Spinal cord (tissue), 10 donors: ENCODE results near the gene CCIN. TPM values are rescaled to one million over a fixed set of nuclear protein-coding genes. Genes with fewer than 3 reads are reported as not detected.

Source experiments
- DNase-seq, 6 donors: peaks; one replicate each; pipeline versions ENCODE4 v3.0.0 to v3.0.0-alpha.2; 2013 to 2015; ENCODE audit warnings: low spot score in 6 of 6, low read depth in 4 of 6
- H3K27ac ChIP-seq: one replicate; pipeline ENCODE4 v1.5.1; 2013; ENCODE audit warnings: low read depth, low read length, control low read depth
- H3K27me3 ChIP-seq: one replicate; pipeline ENCODE4 v1.6.1; 2013; ENCODE audit warnings: low read length; ENCODE audit not compliant: control insufficient read depth, insufficient read depth
- H3K36me3 ChIP-seq: one replicate; pipeline ENCODE4 v1.6.1; 2013; ENCODE audit warnings: low read length; ENCODE audit not compliant: control insufficient read depth, insufficient read depth
- H3K4me1 ChIP-seq: one replicate; pipeline ENCODE4 v1.6.1; 2013; ENCODE audit warnings: low read length; ENCODE audit not compliant: control insufficient read depth, insufficient read depth
- H3K4me3 ChIP-seq: one replicate; pipeline ENCODE4 v1.5.1; 2013; ENCODE audit warnings: low read depth, low read length, control low read depth
- H3K9me3 ChIP-seq: one replicate; pipeline ENCODE4 v1.6.1; 2013; ENCODE audit warnings: low read length; ENCODE audit not compliant: control insufficient read depth, insufficient read depth
- WGBS: methylation state at CpG from one replicate; pipeline ENCODE4 v1.1.5; 2013; ENCODE audit warnings: missing lambda C conversion rate; ENCODE audit not compliant: insufficient coverage; 5-methylcytosine and 5-hydroxymethylcytosine counted together
- long read RNA-seq, 4 donors: transcript quantifications; one replicate each; lab custom pipeline, GENCODE V29; 2026
- polyA plus RNA-seq, 2 donors: library from polyadenylated mRNA; unstranded; fragments of 120-200 nt; gene quantifications; one replicate each; pipeline ENCODE4 v1.2.1, GENCODE V29; 2013; ENCODE audit not compliant: insufficient read length in 2 of 2
- total RNA-seq, 2 donors: library from RNA; depleted of rRNA in 1 of 2; stranded (reverse); fragments of 120-200 nt in 1 of 2; fragments of >200 nt in 1 of 2; gene quantifications; one replicate each; pipeline versions ENCODE4 v1.2.3 to v1.2.4, GENCODE V29; 2013 to 2014
- donor health status: healthy.

CCIN gene
- total RNA-seq (under 1 TPM; 0.40 to 0.50 TPM), polyA plus RNA-seq (under 1 TPM; 0.35 to 0.41 TPM)
- long read RNA-seq, donor 1 = 0 reads
- long read RNA-seq, donor 2, partial matches to known transcripts = 0 of 1 reads
- long read RNA-seq, donor 2, other reads (novel, unspliced or antisense) = 0 of 1 reads
- long read RNA-seq, donor 3 = 0 reads
- long read RNA-seq, donor 4 = 0 reads

DNA sequence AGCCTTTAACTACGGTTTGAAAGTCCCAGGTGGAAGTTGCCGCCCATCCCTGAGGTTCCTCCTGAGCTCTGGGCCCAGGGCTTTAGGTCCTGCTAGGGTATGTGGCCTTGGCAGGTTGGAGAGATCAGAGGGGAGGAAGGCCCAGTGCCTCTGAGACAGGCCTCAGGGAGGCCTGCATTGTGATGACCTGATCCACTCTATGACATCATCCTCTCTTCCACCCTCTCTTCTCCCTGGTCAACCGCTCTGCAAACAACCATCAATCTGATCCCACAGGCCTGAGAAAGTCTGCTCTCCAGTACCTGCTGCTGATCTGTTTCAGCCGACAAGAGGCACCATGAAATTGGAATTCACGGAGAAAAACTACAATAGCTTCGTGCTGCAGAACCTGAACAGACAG lies at the start of gene CCIN:
TSS of gene CCIN (plus strand) at position 223 of the 400 bp plus-strand sequence. CDS start at position 338, 115 bp downstream.
- Histone ChIP-seq H3K4me3 (no peak within 1 kb of the TSS), H3K4me1 (peaks cover 27% of the 10 kb centered on the region), H3K27ac (no peak within 1 kb of the TSS), H3K36me3 (no peaks in the 10 kb centered on the region), H3K9me3 (no peaks in the 10 kb centered on the region), H3K27me3 (no peaks in the 10 kb centered on the region)
- no peak for DNase-seq
- WGBS = 85% methylated on average over 6 of the region's 6 CpGs

DNA sequence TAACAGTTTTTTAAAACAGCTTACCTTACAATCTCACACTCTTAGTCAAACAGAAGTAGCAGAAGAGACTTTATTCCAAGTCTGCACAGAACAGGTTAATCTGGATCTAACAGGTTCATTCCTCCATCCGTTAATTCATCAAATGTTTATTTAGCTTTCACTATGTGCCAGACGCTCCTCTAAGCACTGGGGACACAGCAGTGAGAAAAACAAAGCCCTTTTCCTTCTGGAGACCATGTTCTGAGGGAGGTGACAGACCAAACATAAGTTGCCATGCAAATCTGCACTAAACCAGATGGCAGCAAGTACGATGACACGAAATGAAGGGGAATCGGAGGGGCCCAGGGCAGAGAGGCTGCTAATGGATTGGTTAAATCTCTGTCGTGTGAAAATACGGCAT lies 49.7 kb upstream of the CCIN start:
- H3K36me3 ChIP-seq = peaks cover 39% of the 10 kb centered on the region
- no peaks in the 10 kb centered on the region for H3K9me3 ChIP-seq
- peak in 1 of 6 donors; percentile 81 for DNase-seq
- WGBS = 78% methylated on average over 4 of the region's 7 CpGs
- H3K27me3 ChIP-seq = no peaks in the 10 kb centered on the region
- no peak overlapping the region for H3K27ac ChIP-seq
- no peaks in the 10 kb centered on the region for H3K4me1 ChIP-seq
- H3K4me3 ChIP-seq = no peak overlapping the region

DNA sequence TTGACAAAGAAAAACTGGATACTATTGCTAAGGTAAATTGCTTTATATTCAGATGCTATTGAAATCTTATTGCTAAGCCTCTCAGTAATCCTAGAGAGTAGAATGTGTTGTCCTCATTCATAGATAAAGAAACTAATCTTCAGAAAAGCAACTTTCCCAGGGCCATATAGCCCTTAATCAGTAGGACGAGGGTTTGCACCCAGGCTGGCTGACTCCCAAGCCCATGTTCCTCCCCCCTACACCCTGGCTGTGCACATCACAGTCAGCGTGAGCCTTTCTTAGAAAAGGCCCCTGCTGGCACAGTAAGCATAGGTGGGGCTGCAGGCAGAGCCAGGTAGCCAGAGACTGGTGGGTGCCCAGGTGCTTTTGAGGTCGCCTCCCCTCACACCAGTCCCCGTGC lies 48.5 kb upstream of the CCIN start:
- no peak for DNase-seq
- Histone ChIP-seq H3K4me3 (no peak overlapping the region), H3K27ac (no peak overlapping the region), H3K4me1 (no peaks in the 10 kb centered on the region), H3K27me3 (no peaks in the 10 kb centered on the region), H3K9me3 (no peaks in the 10 kb centered on the region), H3K36me3 (peaks cover 37% of the 10 kb centered on the region)
- 82% methylated on average over 4 of the region's 4 CpGs for WGBS

DNA sequence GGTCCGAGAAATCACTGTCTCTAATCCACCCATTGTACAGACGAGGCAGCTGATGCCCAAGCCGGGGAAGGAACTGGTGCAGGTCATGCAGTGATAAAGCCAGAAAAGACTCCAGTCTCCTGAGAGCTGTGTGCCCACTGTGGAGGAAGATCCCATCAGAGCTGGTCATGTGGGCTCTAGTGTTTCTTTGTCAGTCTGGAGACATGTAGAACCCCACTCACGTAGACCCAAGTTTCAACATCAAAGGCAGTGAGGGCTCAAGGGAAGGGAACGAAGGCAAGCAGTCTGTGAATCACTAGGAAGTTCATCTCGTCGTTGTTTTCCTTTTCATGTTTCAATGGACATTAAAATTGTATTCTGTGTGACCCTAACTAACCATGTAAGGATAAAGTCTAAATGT lies 47.2 kb upstream of the CCIN start:
- 100% methylated on average over 4 of the region's 7 CpGs for WGBS
- Histone ChIP-seq H3K27me3 (no peaks in the 10 kb centered on the region), H3K4me1 (no peaks in the 10 kb centered on the region), H3K4me3 (no peak overlapping the region), H3K36me3 (peaks cover 30% of the 10 kb centered on the region), H3K27ac (no peak overlapping the region), H3K9me3 (no peaks in the 10 kb centered on the region)
- DNase-seq = no peak

DNA sequence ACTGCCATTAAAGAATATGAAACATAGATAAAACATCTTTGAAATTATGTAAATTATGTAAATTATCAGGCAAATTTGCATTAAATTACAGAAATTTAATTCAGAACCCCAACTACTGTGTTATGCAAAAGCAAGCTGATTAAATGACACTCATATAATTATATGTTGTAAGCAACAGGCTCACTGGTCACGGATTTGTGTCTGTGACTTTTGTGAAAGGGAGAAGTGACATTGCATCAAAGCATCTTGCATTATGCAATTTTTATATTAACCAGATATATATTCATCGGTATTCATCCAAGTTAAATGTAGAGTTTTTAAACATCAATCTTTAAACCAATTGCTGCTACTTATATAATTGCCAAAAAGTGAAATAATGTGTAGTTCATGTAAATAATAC lies 45.7 kb upstream of the CCIN start:
- Histone ChIP-seq H3K4me3 (no peak overlapping the region), H3K4me1 (no peaks in the 10 kb centered on the region), H3K9me3 (no peaks in the 10 kb centered on the region), H3K36me3 (peaks cover 22% of the 10 kb centered on the region), H3K27me3 (no peaks in the 10 kb centered on the region), H3K27ac (no peak overlapping the region)
- DNase-seq = no peak
- WGBS = no CpG with 5 or more reads among the region's 2 CpGs

DNA sequence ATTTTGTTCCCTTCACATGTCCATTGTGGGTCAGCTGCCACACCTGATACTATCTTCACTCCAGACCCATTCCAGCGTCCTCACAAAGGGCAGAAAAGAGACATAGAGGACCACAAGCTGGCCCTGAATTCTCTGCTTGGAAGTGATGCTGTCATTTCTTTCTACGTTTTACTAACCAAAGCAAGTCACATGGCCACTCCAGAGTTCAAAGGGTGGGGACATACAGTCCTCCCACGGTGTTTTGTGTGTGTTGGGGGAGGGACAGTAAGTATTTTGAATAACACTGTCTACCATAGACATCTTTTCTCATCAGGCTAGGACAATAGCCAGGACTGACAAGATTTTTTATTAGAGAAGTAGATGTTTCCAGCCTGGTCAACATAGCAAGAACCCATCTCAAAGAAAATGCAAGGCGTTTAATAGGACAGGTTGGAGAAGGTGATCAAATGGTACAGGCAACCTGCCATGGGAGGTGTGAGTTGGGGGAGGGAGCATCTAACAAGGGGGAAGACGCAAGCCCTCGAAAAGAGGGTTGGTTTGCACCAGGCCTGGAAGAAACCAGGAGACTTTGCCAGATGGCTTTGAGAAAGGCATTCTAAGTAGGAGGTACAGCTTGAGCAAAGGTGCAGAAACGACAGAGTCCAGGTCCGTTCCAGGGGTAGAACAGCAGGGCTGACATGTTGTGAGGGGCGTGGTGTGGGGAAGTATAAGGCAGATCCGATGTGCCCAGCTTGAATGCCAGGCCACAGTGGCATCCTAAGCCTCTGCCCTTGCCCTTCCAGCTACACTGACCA lies 43.9 kb upstream of the CCIN start:
- no peaks in the 10 kb centered on the region for H3K9me3 ChIP-seq
- H3K36me3 ChIP-seq = peaks cover 19% of the 10 kb centered on the region
- 88% methylated on average over 8 of the region's 10 CpGs for WGBS
- no peak for DNase-seq
- no peak overlapping the region for H3K27ac ChIP-seq
- H3K4me3 ChIP-seq = no peak overlapping the region
- H3K27me3 ChIP-seq = no peaks in the 10 kb centered on the region
- H3K4me1 ChIP-seq = no peaks in the 10 kb centered on the region

DNA sequence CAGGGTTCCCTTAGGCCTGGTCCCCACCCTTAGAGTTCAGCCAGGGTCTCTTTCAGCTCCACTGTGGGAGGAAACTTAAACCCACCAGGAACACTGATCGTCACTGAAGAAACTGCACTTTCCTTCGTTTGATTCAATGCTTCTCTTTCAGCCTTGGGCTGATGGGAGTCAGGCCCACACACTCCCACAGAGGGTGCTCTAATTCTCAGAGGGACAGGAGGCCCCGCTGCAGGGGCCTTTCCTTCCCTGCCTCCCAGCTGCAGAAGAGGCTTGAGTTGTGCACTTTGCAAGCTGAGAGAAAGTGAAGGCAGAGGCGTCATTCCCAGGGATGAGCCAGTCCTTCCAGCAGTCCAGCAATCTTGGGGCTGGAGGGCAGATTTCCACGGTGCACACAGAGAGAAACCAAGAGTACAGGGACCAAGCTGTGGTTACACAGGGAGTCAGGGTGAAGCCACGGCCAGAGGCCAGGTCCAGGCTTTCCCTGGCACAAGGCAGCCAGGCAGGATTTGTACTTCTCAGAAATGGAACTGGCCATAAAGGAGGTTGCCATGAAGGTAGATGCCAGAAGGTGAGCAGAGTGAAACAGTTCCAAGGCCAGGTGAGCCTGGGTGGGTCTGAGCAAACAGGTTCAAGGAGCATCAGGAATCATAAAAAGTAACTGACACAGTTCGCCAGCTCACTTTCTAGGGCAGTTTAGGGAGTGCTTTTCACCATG lies 43.0 kb upstream of the CCIN start:
- WGBS = 77% methylated on average over 5 of the region's 7 CpGs
- Histone ChIP-seq H3K27ac (no peak overlapping the region), H3K4me1 (no peaks in the 10 kb centered on the region), H3K27me3 (no peaks in the 10 kb centered on the region), H3K36me3 (peaks cover 14% of the 10 kb centered on the region), H3K9me3 (no peaks in the 10 kb centered on the region), H3K4me3 (no peak overlapping the region)
- no peak for DNase-seq

DNA sequence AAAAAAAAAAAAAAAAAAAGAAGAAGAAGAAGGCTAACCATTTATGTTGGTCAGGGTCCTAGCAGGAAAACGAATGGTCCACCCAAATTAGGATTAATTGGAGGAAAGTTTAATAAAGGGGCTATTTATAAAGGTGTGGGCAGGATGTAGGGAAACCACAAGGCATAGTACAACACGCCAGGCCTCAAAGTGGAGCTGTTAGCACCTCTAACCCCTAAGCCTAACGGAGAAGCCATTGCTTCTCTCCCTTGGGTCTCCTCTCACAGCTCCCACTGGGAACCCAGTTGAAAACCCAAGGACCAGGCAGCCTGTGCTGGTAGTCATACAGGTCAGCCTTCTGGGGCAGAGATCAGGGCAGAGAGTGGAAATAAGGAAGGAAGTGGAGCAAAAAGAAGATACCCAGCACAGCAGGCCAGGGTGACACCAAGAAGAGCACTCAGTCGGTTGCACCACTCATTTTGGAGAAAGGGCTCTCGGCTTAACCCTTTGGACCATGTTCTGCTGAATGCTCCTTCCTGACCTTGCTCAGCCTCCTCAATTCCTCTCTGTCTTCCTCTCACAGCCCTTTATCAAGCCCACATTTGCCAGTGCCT lies 41.4 kb upstream of the CCIN start:
- Histone ChIP-seq H3K27ac (no peak overlapping the region), H3K9me3 (no peaks in the 10 kb centered on the region), H3K27me3 (no peaks in the 10 kb centered on the region), H3K36me3 (peaks cover 2% of the 10 kb centered on the region), H3K4me1 (no peaks in the 10 kb centered on the region), H3K4me3 (no peak overlapping the region)
- no peak for DNase-seq
- 80% methylated on average over 2 of the region's 5 CpGs for whole genome bisulfite sequencing

DNA sequence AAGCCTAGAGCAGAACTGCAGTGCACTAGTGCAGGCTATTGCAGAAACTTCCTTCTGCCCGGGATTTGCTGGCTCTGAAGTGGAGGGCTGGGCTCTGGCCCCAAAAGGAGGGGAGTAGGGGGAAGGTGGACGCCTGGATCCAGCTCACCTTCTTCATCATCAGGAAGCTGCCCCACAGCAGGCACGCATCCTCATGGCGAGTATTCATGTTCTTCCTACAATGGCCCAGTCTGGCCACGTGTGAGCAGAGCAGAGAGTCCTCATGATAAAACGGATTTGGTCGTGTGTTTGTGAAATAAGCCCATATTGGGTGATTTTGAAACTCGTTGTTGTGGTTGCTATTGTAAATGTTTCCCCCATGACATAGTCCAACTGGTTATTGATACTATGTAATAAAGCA lies 40.8 kb upstream of the CCIN start:
- no peak overlapping the region for H3K27ac ChIP-seq

More for the DNA sequence above, 40.8 kb upstream of the CCIN start:
- DNase-seq = no peak
- Histone ChIP-seq H3K4me1 (no peaks in the 10 kb centered on the region), H3K36me3 (no peaks in the 10 kb centered on the region), H3K4me3 (no peak overlapping the region), H3K9me3 (no peaks in the 10 kb centered on the region), H3K27me3 (peaks cover 2% of the 10 kb centered on the region)
- WGBS = 57% methylated on average over 7 of the region's 8 CpGs
